ENCODE data around the gene LAMB3.

DNA sequence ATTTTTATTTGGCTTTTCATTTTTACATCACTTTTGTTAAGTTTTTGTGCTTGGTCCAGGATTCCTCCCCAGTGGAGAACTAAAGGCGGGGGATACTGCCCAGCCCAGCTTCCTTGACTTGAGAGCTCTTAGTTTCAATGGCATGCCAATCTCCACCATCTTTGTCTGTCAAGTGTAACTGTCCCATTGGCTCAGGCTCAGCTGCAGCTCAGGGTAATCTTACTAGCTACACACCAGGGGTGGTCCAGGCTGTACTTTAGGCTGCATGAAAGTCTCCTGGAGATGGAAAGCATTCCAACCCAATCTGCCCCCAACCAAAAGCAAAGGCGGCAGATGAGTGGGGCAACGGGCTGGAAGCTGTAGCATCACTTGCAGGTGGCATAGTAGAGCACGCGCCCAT is 37.3 kb downstream of the LAMB3 start:
- TF ChIP-seq, protein P1, sequence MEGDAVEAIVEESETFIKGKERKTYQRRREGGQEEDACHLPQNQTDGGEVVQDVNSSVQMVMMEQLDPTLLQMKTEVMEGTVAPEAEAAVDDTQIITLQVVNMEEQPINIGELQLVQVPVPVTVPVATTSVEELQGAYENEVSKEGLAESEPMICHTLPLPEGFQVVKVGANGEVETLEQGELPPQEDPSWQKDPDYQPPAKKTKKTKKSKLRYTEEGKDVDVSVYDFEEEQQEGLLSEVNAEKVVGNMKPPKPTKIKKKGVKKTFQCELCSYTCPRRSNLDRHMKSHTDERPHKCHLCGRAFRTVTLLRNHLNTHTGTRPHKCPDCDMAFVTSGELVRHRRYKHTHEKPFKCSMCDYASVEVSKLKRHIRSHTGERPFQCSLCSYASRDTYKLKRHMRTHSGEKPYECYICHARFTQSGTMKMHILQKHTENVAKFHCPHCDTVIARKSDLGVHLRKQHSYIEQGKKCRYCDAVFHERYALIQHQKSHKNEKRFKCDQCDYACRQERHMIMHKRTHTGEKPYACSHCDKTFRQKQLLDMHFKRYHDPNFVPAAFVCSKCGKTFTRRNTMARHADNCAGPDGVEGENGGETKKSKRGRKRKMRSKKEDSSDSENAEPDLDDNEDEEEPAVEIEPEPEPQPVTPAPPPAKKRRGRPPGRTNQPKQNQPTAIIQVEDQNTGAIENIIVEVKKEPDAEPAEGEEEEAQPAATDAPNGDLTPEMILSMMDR (conservative IDR thresholded peaks at IDR 0.05; ENCODE audit: low read depth, low read length): no peak
- TF ChIP-seq EZH2phosphoT487 (IDR thresholded peaks at IDR 0.05; ENCODE audit: borderline replicate concordance, low read length) (no peak), EZH2 (IDR thresholded peaks at IDR 0.05; ENCODE audit: low read length, unreplicated experiment) (no peak)

Data from PC-3 (cell line).